Thyroid gland (tissue), 4 donors: ENCODE measurements around the gene OVOL2. TPM values are rescaled to one million over a fixed set of nuclear protein-coding genes. Genes with fewer than 3 reads are reported as not detected.
A peak's percentile ranks its signal among the peaks of the same experiment; 100 is the strongest.

Experiments used
- DNase-seq, 2 donors: peaks; one replicate each; pipeline ENCODE4 v3.0.0-alpha.2; 2019
- H3K27ac ChIP-seq, 3 donors: fragments of 200-600 bp; sonication (generic); 1 replicate in 2 of 3; 2 replicates in 1 of 3; pipeline ENCODE4 v1.5.1; 2016 to 2019; ENCODE audit warnings: mild to moderate bottlenecking in 1 of 3, moderate library complexity in 1 of 3
- H3K27me3 ChIP-seq: fragments of 200-600 bp; sonication (generic); one replicate; pipeline ENCODE4 v1.5.1; 2019
- H3K36me3 ChIP-seq, 2 donors: fragments of 200-600 bp; sonication (generic); one replicate each; pipeline ENCODE4 v1.5.1; 2016 to 2019
- H3K4me1 ChIP-seq, 2 donors: fragments of 200-600 bp; sonication (generic); one replicate each; pipeline ENCODE4 v1.5.1; 2017 to 2019
- H3K4me3 ChIP-seq, 3 donors: fragments of 200-600 bp; sonication (generic); replicated peaks in 1 of 3; 1 replicate in 2 of 3; 2 replicates in 1 of 3; pipeline ENCODE4 v1.5.1; 2016; ENCODE audit warnings: mild to moderate bottlenecking in 1 of 3
- H3K9me3 ChIP-seq: fragments of 200-600 bp; sonication (generic); one replicate; pipeline ENCODE4 v1.5.1; 2017
- POLR2A ChIP-seq, 2 donors: fragments of 450-650 bp; IDR thresholded peaks; one replicate each; pipeline ENCODE4 v1.6.1; 2017; ENCODE audit warnings: antibody characterized with exemption in 2 of 2, mild to moderate bottlenecking in 2 of 2, moderate library complexity in 1 of 2
- WGBS, 2 donors: methylation state at CpG; one replicate each; pipeline ENCODE4 v1.1.5; 2017; 5-methylcytosine and 5-hydroxymethylcytosine counted together
- intact Hi-C: fragments of 100-400 bp; cut with DNase I; formaldehyde crosslinking; loops from one replicate; pipeline ENCODE4 v1.15.1; 2023
- total RNA-seq, 4 donors: library from RNA; depleted of rRNA; stranded (reverse); fragments of >200 nt; gene quantifications; one replicate each; pipeline ENCODE4 v1.2.3, GENCODE V29; 2016
- TF ChIP-seq, protein P1 (sequence below), 6 experiments: fragments of 200-600 bp in 3 of 6; fragments of 450-650 bp in 3 of 6; sonication (generic) in 3 of 6; IDR thresholded peaks; one replicate each; pipeline ENCODE4 v1.5.1; 2016 to 2019; ENCODE audit warnings: antibody characterized with exemption in 6 of 6, mild to moderate bottlenecking in 2 of 6, inconsistent platforms in 1 of 6, moderate library complexity in 1 of 6

Gene OVOL2
- total RNA-seq, 4 donors from 2014 or later = 12.6 to 17.4 (median 13.5) TPM

DNA sequence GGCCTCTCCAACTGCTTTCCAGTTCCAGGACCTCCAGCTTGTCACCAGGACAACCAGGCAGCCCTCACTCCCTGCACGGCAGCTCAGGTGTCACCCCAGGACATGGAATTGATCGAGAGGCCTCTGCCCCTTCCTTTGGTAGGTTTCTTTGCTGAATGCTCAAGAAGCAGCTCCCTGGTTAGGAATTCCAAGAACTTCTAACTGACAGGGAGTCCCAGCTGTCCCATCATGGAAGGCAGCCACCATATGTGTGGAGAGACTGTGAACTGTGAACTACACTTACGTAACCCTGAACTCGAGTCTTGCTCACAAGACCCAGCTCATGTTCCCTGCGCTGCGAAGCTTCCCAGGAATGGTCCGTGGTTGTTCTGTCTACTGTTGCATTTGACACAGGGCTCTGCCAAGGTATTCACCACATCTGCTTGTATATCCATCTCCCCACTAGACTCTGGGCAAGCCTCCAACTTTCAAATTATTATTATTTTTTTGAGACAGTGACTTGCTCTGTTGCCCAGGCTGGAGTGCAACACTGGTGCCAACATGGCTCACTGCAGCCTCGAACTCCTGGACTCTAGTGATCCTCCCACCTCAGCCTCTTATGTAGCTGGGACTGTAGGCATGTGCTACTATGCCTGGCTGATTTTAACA is 53.2 kb downstream of the OVOL2 start:
- peaks cover 41 to 60% of the 10 kb centered on the region in 2 donors for H3K4me1 ChIP-seq
- WGBS, 2 donors = 65 to 66% methylated on average over 8 of the region's 8 CpGs
- H3K27ac ChIP-seq = peak overlapping the region; percentile 55 to 87 (median 84)
- intact Hi-C loops = no loop called here
- no peak overlapping the region for H3K4me3 ChIP-seq
- H3K9me3 ChIP-seq = no peaks in the 10 kb centered on the region
- H3K27me3 ChIP-seq = no peaks in the 10 kb centered on the region
- TF ChIP-seq, protein P1, sequence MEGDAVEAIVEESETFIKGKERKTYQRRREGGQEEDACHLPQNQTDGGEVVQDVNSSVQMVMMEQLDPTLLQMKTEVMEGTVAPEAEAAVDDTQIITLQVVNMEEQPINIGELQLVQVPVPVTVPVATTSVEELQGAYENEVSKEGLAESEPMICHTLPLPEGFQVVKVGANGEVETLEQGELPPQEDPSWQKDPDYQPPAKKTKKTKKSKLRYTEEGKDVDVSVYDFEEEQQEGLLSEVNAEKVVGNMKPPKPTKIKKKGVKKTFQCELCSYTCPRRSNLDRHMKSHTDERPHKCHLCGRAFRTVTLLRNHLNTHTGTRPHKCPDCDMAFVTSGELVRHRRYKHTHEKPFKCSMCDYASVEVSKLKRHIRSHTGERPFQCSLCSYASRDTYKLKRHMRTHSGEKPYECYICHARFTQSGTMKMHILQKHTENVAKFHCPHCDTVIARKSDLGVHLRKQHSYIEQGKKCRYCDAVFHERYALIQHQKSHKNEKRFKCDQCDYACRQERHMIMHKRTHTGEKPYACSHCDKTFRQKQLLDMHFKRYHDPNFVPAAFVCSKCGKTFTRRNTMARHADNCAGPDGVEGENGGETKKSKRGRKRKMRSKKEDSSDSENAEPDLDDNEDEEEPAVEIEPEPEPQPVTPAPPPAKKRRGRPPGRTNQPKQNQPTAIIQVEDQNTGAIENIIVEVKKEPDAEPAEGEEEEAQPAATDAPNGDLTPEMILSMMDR (IDR thresholded peaks at IDR 0.05) = no peak
- no peak for TF ChIP-seq POLR2A (IDR thresholded peaks at IDR 0.05)
- DNase-seq = peak; percentile 29 to 43
- no peaks in the 10 kb centered on the region for H3K36me3 ChIP-seq

DNA sequence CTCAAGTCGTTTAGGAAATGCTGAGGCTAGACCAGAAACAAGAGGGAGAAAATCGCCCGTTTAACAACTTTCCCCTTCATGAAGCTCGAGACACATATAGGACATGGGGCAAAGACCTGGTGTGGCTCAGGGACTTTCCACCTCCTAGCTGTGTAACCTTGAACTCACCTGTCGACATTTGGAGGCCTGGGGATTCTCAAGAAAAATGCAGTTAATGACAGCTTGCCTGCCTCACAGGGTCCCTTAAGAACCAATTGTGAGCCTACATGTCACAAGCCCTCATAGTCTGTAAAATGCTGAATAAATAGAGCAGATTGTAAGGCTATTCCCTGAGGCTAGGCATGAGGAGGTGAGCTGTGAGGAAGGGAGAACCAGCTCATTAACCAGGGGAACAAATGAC is 53.8 kb downstream of the OVOL2 start:
- Histone ChIP-seq H3K27ac (peak overlapping the region in 2 of 3 donors; percentile 84 to 87), H3K4me3 (no peak overlapping the region), H3K9me3 (no peaks in the 10 kb centered on the region), H3K36me3 (no peaks in the 10 kb centered on the region), H3K27me3 (no peaks in the 10 kb centered on the region), H3K4me1 (peaks cover 37 to 55% of the 10 kb centered on the region in 2 donors)
- WGBS, 2 donors = 70 to 73% methylated on average over 5 of the region's 5 CpGs
- intact Hi-C loops = no loop called here
- TF ChIP-seq, protein P1 (IDR thresholded peaks at IDR 0.05) = no peak
- TF ChIP-seq POLR2A (IDR thresholded peaks at IDR 0.05) = no peak
- no peak for DNase-seq

DNA sequence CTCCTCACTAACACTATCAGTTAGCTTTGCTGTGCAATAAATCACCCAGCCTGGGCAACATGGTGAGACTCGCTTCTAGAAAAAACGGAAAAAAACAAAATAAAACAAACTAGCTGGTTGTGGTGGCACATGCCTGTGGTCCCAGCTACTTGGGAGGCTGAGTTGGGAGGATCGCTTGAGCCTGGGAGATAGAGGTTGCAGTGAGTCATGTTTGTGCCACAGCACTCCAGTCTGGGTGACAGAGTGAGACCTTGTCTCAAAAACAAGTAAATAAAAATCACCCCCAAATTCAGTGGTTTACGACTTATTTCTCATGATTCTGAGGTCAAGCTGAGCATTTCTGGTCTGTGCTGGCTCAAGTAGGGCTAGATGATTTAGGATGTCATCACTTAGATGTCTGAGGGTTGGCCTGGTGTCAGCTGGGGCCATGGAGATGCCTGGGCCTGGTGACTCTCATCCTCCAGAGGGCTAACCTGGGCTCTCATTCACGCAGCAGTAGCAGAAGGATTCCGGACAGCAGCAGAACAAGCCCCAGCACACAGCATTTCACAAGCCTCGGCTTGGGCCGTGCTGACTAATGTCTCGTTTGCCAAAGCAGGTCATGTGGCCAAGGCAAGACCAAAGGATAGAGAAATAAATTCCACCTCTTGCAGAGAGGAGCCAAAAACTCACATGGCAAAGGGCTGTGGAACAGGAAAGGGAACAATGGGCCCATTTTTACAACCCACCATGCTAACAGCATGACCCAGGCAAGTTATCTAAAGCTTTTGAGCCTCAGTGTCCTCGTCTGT is 56.4 kb downstream of the OVOL2 start:
- 67 to 68% methylated on average over 8 to 10 of the region's 10 CpGs for WGBS, 2 donors
- peaks cover 24 to 33% of the 10 kb centered on the region in 2 donors for H3K4me1 ChIP-seq
- H3K9me3 ChIP-seq = no peaks in the 10 kb centered on the region
- H3K27me3 ChIP-seq = no peaks in the 10 kb centered on the region
- H3K27ac ChIP-seq = peak overlapping the region in 1 of 3 donors; percentile 14
- no peaks in the 10 kb centered on the region for H3K36me3 ChIP-seq
- peak; percentile 57 to 64 for DNase-seq
- TF ChIP-seq, protein P1 (IDR thresholded peaks at IDR 0.05) = no peak
- TF ChIP-seq POLR2A (IDR thresholded peaks at IDR 0.05) = no peak
- no peak overlapping the region for H3K4me3 ChIP-seq
- intact Hi-C loops = no loop called here

DNA sequence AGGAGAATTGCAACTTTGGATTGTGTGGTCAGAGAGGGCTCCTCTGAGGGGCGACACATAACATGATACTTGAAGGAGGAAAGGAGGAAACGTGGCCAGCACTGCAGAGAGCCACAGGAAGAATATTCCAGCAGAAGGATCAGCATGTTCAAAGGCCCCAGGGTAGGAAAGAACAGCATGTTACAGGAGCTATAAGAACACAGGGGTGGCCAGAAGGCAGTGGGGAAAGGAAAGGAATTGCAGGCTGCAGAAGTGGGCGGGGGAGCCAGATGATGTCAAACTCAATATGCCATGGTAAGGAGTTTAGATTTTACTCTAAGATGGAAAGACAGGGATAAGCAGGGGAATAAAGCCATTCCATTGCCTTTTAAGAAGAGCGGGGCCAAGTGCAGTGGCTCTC is 58.1 kb downstream of the OVOL2 start:
- no peak for DNase-seq
- intact Hi-C loops = loop anchor here (10.0 kb wide), 1 partner anchor 495 kb away; no protein-coding TSS in a partner anchor
- WGBS, 2 donors = 89 to 90% methylated on average over 4 of the region's 4 CpGs
- Histone ChIP-seq H3K4me1 (peaks cover 14 to 21% of the 10 kb centered on the region in 2 donors), H3K27ac (no peak overlapping the region), H3K4me3 (no peak overlapping the region), H3K36me3 (no peaks in the 10 kb centered on the region), H3K9me3 (no peaks in the 10 kb centered on the region), H3K27me3 (no peaks in the 10 kb centered on the region)
- TF ChIP-seq, protein P1 (IDR thresholded peaks at IDR 0.05) = no peak
- TF ChIP-seq POLR2A (IDR thresholded peaks at IDR 0.05) = no peak

DNA sequence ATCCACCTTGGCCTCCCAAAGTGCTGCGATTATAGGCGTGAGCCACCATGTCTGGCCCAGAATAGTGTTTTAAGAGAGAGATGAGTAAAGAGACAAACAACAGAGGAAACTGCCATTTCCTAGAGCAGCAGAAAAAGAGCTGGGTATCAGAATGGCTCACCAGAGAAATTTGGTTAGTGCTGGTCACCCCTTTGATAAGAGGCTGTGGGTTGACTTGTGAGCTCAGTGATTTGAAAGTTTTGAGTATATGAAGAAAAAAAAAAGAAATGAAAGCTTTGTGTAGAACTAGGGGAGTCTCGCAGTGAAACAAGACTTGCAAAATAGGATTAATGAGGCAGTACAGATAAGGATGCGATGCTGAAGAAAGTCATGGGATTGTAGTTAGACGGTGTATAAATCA is 59.3 kb downstream of the OVOL2 start:
- no peaks in the 10 kb centered on the region for H3K36me3 ChIP-seq
- no peaks in the 10 kb centered on the region for H3K9me3 ChIP-seq
- H3K4me1 ChIP-seq = peaks cover 5 to 13% of the 10 kb centered on the region in 2 donors
- no peak overlapping the region for H3K27ac ChIP-seq
- no peaks in the 10 kb centered on the region for H3K27me3 ChIP-seq
- TF ChIP-seq, protein P1 (IDR thresholded peaks at IDR 0.05) = no peak
- no peak for TF ChIP-seq POLR2A (IDR thresholded peaks at IDR 0.05)
- no peak overlapping the region for H3K4me3 ChIP-seq
- no peak for DNase-seq
- WGBS, 2 donors = 93% methylated on average over 5 of the region's 5 CpGs
- intact Hi-C loops = loop anchor here (10.0 kb wide), 1 partner anchor 494 kb away; no protein-coding TSS in a partner anchor
